ENCODE data around the gene CCDC57. TPM values are rescaled to one million over a fixed set of nuclear protein-coding genes. Genes with fewer than 3 reads are reported as not detected.

Gene CCDC57
- total RNA-seq, 1 experiment from 2014 or later = 69.9 TPM

DNA sequence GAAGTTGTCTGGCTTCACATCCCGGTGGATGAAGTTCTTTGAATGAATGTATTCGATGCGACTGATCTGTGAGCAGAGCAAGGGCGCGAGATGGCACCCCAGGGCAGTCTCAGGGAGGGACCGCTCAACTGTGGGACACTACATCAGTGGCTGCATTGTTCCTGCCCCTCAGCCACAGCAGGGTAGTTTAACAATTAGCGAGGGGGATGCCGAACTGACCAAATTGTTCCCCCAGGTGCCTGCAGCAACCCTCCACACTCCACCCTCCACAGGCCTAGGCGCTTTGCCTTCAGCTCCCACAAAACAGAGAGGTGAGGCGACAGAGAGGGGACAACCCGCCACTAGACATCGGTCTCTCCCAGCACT lies 40.5 kb upstream of the CCDC57 start:
- BruUV-seq (replicated peaks) = no TSS peak

GRCh38 chr17:82252511-82253178 lies 40.0 kb upstream of the CCDC57 start:
- peaks cover 13% of the 10 kb centered on the region for H3K4me1 Mint-ChIP-seq (ENCODE audit: low read depth, unreplicated experiment)
- no peaks in the 10 kb centered on the region for H3K27me3 Mint-ChIP-seq (ENCODE audit: unreplicated experiment)

More for the DNA sequence above, 40.5 kb upstream of the CCDC57 start:
- no peak for DNase-seq
- no peak overlapping the region for H3K4me3 Mint-ChIP-seq (ENCODE audit: low read depth, unreplicated experiment)
- no peaks in the 10 kb centered on the region for H3K9me3 Mint-ChIP-seq (ENCODE audit: low read depth, unreplicated experiment)
- H3K27me3 Mint-ChIP-seq (ENCODE audit: unreplicated experiment) = no peaks in the 10 kb centered on the region
- H3K36me3 Mint-ChIP-seq (ENCODE audit: insufficient read depth, unreplicated experiment) = peaks cover 73% of the 10 kb centered on the region
- no peak for TF ChIP-seq CTCF (IDR thresholded peaks at IDR 0.05; ENCODE audit: unreplicated experiment)
- peaks cover 9% of the 10 kb centered on the region for H3K4me1 Mint-ChIP-seq (ENCODE audit: low read depth, unreplicated experiment)
- intact Hi-C loops (cut with micrococcal nuclease; ENCODE audit: unreplicated experiment) = no loop called here
- H3K27ac Mint-ChIP-seq (ENCODE audit: unreplicated experiment) = no peak overlapping the region
- CTCF ChIA-PET = no interaction called here

DNA sequence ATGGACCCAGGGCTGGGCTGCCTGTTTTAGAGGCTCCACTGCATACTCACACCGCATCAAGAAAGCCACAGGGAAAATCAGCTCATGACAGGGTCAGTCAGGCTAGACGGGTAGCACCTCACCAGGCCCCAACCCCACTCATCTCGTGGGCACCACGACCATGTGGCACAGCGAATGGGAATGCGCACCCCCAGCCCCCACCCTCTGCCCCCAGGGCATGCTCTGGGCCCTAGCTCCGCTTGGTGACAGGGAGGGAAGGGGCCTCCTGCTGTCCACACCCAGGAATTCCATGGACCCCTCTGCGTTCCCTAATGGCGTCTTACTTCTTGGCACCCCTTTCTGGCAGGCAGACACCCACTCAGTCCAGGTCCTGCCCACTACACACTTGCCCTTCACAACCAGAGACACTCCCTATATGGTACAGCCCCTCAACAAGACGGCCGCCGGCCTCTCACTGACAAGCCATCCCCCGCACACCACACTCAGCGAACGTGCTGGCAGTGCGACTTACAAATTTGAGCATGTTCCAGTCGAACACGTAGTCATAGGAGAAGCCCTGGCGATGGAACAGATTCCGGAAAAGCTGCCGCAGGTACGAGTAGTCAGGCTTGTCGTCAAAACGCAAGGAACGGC lies 38.3 kb upstream of the CCDC57 start:
- Mint-ChIP-seq H3K36me3 (ENCODE audit: insufficient read depth, unreplicated experiment) (peaks cover 78% of the 10 kb centered on the region), H3K4me1 (ENCODE audit: low read depth, unreplicated experiment) (peaks cover 24% of the 10 kb centered on the region), H3K27ac (ENCODE audit: unreplicated experiment) (no peak overlapping the region), H3K27me3 (ENCODE audit: unreplicated experiment) (no peaks in the 10 kb centered on the region), H3K9me3 (ENCODE audit: low read depth, unreplicated experiment) (no peaks in the 10 kb centered on the region), H3K4me3 (ENCODE audit: low read depth, unreplicated experiment) (no peak overlapping the region)
- intact Hi-C loops (cut with micrococcal nuclease; ENCODE audit: unreplicated experiment) = no loop called here
- TF ChIP-seq CTCF (IDR thresholded peaks at IDR 0.05; ENCODE audit: unreplicated experiment) = no peak
- BruUV-seq (replicated peaks) = no TSS peak
- CTCF ChIA-PET = interaction anchor here (0.6 kb wide), 1 partner anchor 10 kb away, joined by 7 read pairs; no protein-coding TSS in a partner anchor
- no peak for DNase-seq

More at GRCh38 chr17:82252511-82253178, 40.0 kb upstream of the CCDC57 start:
- H3K36me3 Mint-ChIP-seq (ENCODE audit: insufficient read depth, unreplicated experiment) = peaks cover 75% of the 10 kb centered on the region
- BruUV-seq (replicated peaks) = no TSS peak
- CTCF ChIA-PET = no interaction called here
- intact Hi-C loops (cut with micrococcal nuclease; ENCODE audit: unreplicated experiment) = no loop called here
- no peak overlapping the region for H3K4me3 Mint-ChIP-seq (ENCODE audit: low read depth, unreplicated experiment)
- no peak for DNase-seq
- no peak for TF ChIP-seq CTCF (IDR thresholded peaks at IDR 0.05; ENCODE audit: unreplicated experiment)
- H3K27ac Mint-ChIP-seq (ENCODE audit: unreplicated experiment) = no peak overlapping the region
- H3K9me3 Mint-ChIP-seq (ENCODE audit: low read depth, unreplicated experiment) = no peaks in the 10 kb centered on the region

DNA sequence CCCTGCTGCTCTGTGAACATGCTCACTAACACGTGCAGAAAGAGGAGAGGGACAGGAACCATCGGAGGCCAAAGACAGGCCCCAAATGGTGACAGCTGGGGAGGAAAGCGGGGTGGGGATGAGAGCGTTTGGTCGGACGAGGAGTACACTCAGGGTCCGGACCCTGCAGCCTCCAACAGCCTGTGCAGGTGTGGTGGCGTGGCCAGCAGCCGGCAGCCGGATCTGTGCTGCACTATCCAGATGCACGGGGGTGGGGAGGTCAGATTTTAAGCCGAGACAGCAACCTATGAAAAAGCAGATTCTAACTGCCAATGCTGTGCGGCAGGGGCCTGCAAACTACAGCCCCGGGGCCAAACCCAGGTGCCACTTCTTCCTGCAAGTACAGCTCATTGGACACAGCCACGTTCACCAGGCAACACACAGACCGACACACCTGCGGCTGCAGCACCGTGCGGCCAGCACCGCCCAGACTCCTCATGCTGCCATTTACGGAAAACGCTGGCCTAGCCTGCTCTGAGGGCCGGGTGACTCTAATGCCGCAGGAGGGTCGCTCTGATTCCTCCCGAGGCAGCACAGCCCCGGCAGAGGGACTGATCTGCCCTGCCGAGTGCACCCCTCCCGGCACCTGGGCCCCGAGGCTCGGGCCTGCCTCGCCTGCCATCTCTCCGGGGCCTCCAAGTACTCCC lies 37.4 kb upstream of the CCDC57 start:
- H3K27ac Mint-ChIP-seq (ENCODE audit: unreplicated experiment) = no peak overlapping the region
- DNase-seq = no peak
- no TSS peak for BruUV-seq (replicated peaks)
- intact Hi-C loops (cut with micrococcal nuclease; ENCODE audit: unreplicated experiment) = loop anchor here (10.0 kb wide), 2 partner anchors 45 to 75 kb away; no protein-coding TSS in a partner anchor
- CTCF ChIA-PET = interaction anchor here (0.6 kb wide), 1 partner anchor 9 kb away, joined by 7 read pairs; no protein-coding TSS in a partner anchor
- H3K4me1 Mint-ChIP-seq (ENCODE audit: low read depth, unreplicated experiment) = peaks cover 26% of the 10 kb centered on the region
- H3K27me3 Mint-ChIP-seq (ENCODE audit: unreplicated experiment) = no peaks in the 10 kb centered on the region
- no peak overlapping the region for H3K4me3 Mint-ChIP-seq (ENCODE audit: low read depth, unreplicated experiment)
- TF ChIP-seq CTCF (IDR thresholded peaks at IDR 0.05; ENCODE audit: unreplicated experiment) = no peak
- no peaks in the 10 kb centered on the region for H3K9me3 Mint-ChIP-seq (ENCODE audit: low read depth, unreplicated experiment)
- peaks cover 78% of the 10 kb centered on the region for H3K36me3 Mint-ChIP-seq (ENCODE audit: insufficient read depth, unreplicated experiment)

Measured in Calu3 (cell line).